SK-N-DZ (cell line): ENCODE measurements around the gene EHD2.
A peak's percentile ranks its signal among the peaks of the same experiment; 100 is the strongest.
"Not testable (repeated sequence)": the region's sequence is repeated elsewhere in the genome, so short reads cannot be mapped to it uniquely, and the experiment has no call there.

Source experiments
- DNase-seq: peaks from one replicate; pipeline ENCODE4 v3.0.0-alpha.2; 2015; ENCODE audit warnings: low spot score

The EHD2 gene

DNA sequence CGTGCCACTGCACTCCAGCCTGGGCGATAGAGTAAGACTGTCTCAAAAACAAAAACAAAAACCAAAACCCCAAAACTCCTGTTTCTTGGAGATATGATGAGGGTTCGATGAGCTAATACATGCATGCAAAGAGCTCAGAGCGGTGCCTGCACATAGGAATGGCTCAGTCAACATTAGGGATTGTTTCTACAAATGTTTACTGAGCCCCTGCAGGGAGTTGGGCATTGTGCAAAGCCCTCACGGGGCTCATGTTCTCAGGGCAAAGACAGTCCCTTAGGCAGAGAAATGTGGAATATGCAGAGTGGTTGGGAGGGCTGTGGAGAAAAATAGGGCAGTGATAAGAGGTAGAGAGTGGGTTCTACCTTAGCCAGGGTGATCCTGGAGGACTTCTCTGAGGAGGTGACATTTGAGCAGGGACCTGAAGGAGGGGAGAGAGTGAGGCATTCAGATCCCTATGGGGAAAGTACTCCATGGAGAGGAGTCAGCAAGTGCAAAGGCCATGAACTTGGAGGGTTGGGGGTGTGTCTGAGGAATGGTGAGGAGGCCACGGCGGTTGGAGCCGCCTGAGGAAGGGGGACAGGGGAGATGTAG is 1.5 kb upstream of the EHD2 start:
- DNase-seq, result no peak

- no peak for DNase-seq
Measured at GRCh38 chr19:47714339-47714738, 1.1 kb downstream of the EHD2 start.

DNA sequence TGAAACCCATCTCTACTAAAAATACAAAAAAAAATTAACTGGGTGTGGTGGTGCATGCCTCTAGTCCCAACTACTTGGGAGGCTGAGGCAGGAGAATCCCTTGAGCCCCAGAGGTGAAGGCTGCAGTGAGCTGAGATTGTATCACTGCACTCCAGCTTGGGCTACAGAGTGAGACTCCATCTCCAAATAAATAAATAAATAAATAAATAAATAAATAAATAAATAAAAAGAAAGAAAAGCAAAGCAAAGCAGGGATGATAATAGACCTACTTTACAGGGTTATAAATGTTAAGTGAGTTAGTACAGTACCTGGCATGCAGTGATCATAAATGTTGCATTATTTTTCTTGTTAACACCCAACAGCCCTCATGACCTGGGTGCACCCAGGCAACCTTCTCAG is 1.6 kb downstream of the EHD2 start:
- DNase-seq, result not testable (repeated sequence)

- no peak for DNase-seq
Measured at GRCh38 chr19:47716270-47716937, 3.2 kb downstream of the EHD2 start.

GRCh38 chr19:47718415-47719046 is 5.3 kb downstream of the EHD2 start:
- not testable (repeated sequence) for DNase-seq

DNA sequence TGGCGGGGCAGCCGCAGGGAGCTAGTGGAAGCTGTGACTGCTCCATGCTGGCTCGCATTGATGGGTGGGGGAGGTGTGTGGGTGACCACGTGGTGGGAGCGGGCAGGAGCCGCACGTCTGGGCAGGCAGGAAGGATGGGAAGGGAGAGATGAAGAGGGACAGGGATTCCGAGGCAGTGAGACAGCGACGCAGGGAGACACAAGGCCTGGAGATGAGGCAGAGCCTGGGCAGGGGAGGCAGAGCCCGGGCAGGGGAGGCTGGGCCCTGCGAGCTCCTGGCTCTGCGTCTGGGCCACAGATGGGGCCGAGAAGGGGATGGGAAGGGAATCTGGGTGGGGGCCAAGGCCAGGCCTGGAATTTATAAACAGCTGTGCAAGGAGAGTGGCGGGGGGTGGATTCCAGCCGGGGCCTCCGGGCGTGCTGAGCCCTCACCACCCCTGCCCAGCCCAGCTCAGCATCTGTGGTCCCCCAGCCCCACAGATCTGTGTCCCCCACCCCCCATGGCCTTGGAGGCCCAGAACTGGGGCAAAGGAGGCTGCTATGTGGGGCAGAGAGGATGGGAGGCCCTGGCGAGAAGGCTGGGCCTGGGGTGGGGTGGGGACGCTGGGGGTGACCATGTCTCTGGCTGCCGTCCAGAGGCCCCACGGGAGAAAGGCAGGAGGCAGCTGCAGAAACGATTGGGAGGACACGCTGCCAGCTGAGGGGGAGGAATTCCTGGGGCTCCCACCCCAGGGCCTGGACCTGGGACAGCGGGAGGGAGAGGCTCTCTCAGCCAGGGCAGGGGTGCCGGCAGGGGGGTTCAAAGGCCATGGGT is 6.0 kb downstream of the EHD2 start:
- DNase-seq, result peak; percentile 78

DNA sequence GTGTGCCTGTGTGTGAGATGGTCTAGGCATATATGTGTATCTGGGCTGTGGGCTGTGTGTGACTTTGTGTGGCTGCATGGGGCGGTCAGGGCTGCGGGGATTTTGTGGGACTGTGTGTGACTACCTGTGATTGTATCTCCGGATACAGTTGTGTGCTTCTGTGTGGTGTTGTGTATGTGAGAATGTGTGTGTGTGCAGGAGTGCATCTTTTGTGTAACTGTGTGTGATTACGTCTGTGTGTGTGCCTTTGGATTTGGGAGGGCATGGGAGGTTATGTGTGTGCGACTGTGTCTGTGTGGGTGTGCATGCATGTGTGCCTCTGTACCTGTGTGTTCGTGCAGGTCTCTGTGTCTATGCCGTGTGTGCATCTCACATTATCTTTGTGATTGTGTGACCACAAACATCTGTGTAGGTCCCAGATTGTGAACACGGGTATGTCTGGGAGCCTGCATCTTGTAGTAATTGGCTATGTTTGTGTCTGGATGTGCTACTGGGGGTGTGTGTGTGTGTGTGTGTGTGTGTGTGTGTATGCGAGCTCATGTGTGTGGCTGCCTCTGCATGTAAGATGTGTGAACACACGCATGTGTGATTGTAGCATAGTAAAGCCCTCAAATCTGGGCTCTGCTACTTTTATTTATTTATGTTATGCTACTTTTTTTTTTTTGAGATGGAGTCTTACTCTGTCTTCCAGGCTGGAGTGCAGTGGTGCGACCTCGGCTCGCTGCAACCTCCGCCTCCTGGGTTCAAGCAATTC is 7.6 kb downstream of the EHD2 start:
- DNase-seq, result no peak

DNA sequence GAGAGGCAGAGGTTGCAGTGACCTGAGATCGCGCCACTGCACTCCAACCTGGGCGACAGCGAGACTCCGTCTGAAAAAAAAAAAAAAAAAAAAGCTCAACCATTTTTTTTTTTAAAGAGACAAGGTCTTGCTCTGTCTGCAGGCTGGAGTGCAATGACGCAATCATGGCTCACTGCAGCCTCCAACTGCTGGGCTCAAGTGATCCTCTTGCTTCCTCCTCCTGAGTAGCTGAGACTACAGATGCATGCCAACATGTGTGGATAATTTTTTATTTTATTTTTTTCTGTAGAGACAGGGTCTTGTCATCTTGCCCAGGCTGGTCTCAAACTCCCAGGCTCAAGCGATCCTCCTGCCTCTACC is 10.3 kb downstream of the EHD2 start:
- peak; percentile 30 for DNase-seq

- no peak for DNase-seq
Measured at GRCh38 chr19:47725759-47726401, 12.7 kb downstream of the EHD2 start.

GRCh38 chr19:47726467-47726866 is 13.2 kb downstream of the EHD2 start:
- DNase-seq, result no peak

- not testable (repeated sequence) for DNase-seq
Measured at GRCh38 chr19:47728295-47728694, 15.1 kb downstream of the EHD2 start.

- DNase-seq, result no peak
Measured at GRCh38 chr19:47729468-47729798, 16.2 kb downstream of the EHD2 start.

GRCh38 chr19:47729799-47730520 is 16.7 kb downstream of the EHD2 start:
- peak; percentile 23 for DNase-seq

GRCh38 chr19:47730521-47730889 is 17.3 kb downstream of the EHD2 start:
- no peak for DNase-seq

GRCh38 chr19:47730910-47731309 is 17.7 kb downstream of the EHD2 start:
- DNase-seq, result no peak

- DNase-seq, result no peak
Measured at GRCh38 chr19:47735131-47735530, 21.9 kb downstream of the EHD2 start.

DNA sequence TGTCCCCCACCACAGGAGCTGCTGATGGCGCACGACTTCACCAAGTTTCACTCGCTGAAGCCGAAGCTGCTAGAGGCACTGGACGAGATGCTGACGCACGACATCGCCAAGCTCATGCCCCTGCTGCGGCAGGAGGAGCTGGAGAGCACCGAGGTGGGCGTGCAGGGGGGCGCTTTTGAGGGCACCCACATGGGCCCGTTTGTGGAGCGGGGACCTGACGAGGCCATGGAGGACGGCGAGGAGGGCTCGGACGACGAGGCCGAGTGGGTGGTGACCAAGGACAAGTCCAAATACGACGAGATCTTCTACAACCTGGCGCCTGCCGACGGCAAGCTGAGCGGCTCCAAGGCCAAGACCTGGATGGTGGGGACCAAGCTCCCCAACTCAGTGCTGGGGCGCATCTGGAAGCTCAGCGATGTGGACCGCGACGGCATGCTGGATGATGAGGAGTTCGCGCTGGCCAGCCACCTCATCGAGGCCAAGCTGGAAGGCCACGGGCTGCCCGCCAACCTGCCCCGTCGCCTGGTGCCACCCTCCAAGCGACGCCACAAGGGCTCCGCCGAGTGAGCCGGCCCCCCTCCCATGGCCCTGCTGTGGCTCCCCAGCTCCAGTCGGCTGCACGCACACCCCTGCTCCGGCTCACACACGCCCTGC is 27.8 kb downstream of the EHD2 start:
- no peak for DNase-seq

GRCh38 chr19:47741544-47742140 is 28.4 kb downstream of the EHD2 start:
- DNase-seq, result no peak

GRCh38 chr19:47742634-47743033 is 29.4 kb downstream of the EHD2 start:
- no peak for DNase-seq
